ENCODE results near the gene ROGDI. TPM values are rescaled to one million over a fixed set of nuclear protein-coding genes. Genes with fewer than 3 reads are reported as not detected.
A peak's percentile ranks its signal among the peaks of the same experiment; 100 is the strongest.

ROGDI gene
- total and polyA plus RNA-seq, 2 of the 13 experiments (the other 11 are each of a cell fraction or from before 2014, with no cell fraction given), result 19.2 to 42.1 TPM

GRCh38 chr16:4765511-4766474, 36.6 kb downstream of the ROGDI start (continued):
- TF ChIP-seq USF2 (IDR thresholded peaks at IDR 0.05; ENCODE audit: low read depth, low read length) (0 out of 2 replicates have a peak, but pooled peaks have one; percentile 3), USF2 (CRISPR knock-in tag; IDR thresholded peaks at IDR 0.05; ENCODE audit: borderline replicate concordance) (no peak), BHLHE40 (IDR thresholded peaks at IDR 0.05; ENCODE audit: low read length) (peak; percentile 63), ATAD3A (CRISPR knock-in tag; IDR thresholded peaks at IDR 0.05) (no peak), TOPORS (CRISPR knock-in tag; IDR thresholded peaks at IDR 0.05) (no peak), ZFY (CRISPR knock-in tag; IDR thresholded peaks at IDR 0.05) (peak; percentile 45), JUND (CRISPR knock-in tag; IDR thresholded peaks at IDR 0.05) (no peak), ZNF512B (CRISPR knock-in tag; IDR thresholded peaks at IDR 0.05; ENCODE audit: borderline replicate concordance) (no peak), ZBTB10 (CRISPR knock-in tag; IDR thresholded peaks at IDR 0.05; ENCODE audit: borderline replicate concordance) (no peak), ZHX2 (IDR thresholded peaks at IDR 0.05; ENCODE audit: low read depth) (no peak), ZHX2 (CRISPR knock-in tag; IDR thresholded peaks at IDR 0.05; ENCODE audit: borderline replicate concordance) (no peak), ZNF709 (CRISPR knock-in tag; IDR thresholded peaks at IDR 0.05) (peak; percentile 16; the same call in 1 of the 2 replicates), YEATS4 (CRISPR knock-in tag; IDR thresholded peaks at IDR 0.05; ENCODE audit: borderline replicate concordance) (peak; percentile 30; the same call in 1 of the 2 replicates), KLF9 (CRISPR knock-in tag; IDR thresholded peaks at IDR 0.05; ENCODE audit: low read depth) (no peak)
